SK-N-SH (cell line): ENCODE data around the gene TEKT4. TPM values are rescaled to one million over a fixed set of nuclear protein-coding genes. Genes with fewer than 3 reads are reported as not detected.

ENCODE experiments used
- CTCF ChIA-PET: fragments of 300-600, 350-600 bp; formaldehyde crosslinking; extraction: SDS; loops from one replicate; lab custom pipeline; 2021; lab: Yijun Ruan, JAX
- POLR2A ChIA-PET: fragments of 350-600 bp; sonication (Branson Sonifier 250); formaldehyde crosslinking; extraction: SDS; loops from one replicate; lab custom pipeline; 2020; ENCODE audit warnings: antibody characterized with exemption, inconsistent platforms; lab: Yijun Ruan, JAX
- DNase-seq: peaks from one replicate; pipeline ENCODE4 v3.0.0; 2012
- H2AFZ ChIP-seq: fragments of 200-600 bp; sonication (generic); 2 replicates; pipeline ENCODE4 v1.8.1; 2016; ENCODE audit warnings: antibody characterized with exemption, mild to moderate bottlenecking, low read depth
- H3F3A ChIP-seq: fragments of 200-600 bp; sonication (generic); replicated peaks from 2 replicates; pipeline ENCODE3; 2016; ENCODE audit warnings: antibody characterized with exemption, mild to moderate bottlenecking; ENCODE audit not compliant: insufficient read depth
- H3K27ac ChIP-seq, 2 experiments: fragments of 200-500 bp in 1 of 2; fragments of 200-600 bp in 1 of 2; sonication (Bioruptor generic) in 1 of 2; sonication (generic), shearing (Covaris generic) in 1 of 2; 2 replicates each; pipeline versions ENCODE4 v1.5.1 to v1.6.1; 2014 to 2016; ENCODE audit warnings: low read depth in 2 of 2, inconsistent platforms in 1 of 2, low read length in 1 of 2, mild to moderate bottlenecking in 1 of 2, mixed read lengths in 1 of 2
- H3K27me3 ChIP-seq: fragments of 200-600 bp; sonication (generic), shearing (Covaris generic); 2 replicates; pipeline ENCODE4 v1.6.1; 2016; ENCODE audit warnings: mixed run types; ENCODE audit not compliant: insufficient read depth
- H3K36me3 ChIP-seq, 2 experiments: fragments of 200-500 bp in 1 of 2; fragments of 200-600 bp in 1 of 2; sonication (Bioruptor generic) in 1 of 2; sonication (generic) in 1 of 2; replicated peaks in 1 of 2; 2 replicates each; pipeline versions ENCODE3 to v1.5.1; 2014 to 2016; ENCODE audit warnings: low read length in 1 of 2, mild to moderate bottlenecking in 1 of 2; ENCODE audit not compliant: insufficient read depth in 2 of 2, control insufficient read depth in 1 of 2
- H3K4me1 ChIP-seq, 2 experiments: fragments of 200-500 bp in 1 of 2; fragments of 200-600 bp in 1 of 2; sonication (Bioruptor generic) in 1 of 2; sonication (generic), shearing (Covaris generic) in 1 of 2; 2 replicates each; pipeline versions ENCODE4 v1.5.1 to v1.6.1; 2014 to 2016; ENCODE audit warnings: low read depth in 1 of 2, low read length in 1 of 2, mixed run types in 1 of 2; ENCODE audit not compliant: insufficient read depth in 2 of 2, control insufficient read depth in 1 of 2
- H3K4me2 ChIP-seq: fragments of 200-600 bp; sonication (generic), shearing (Covaris generic); 2 replicates; pipeline ENCODE4 v1.6.1; 2017; ENCODE audit warnings: mixed run types
- H3K4me3 ChIP-seq, 2 experiments: fragments of 200-500 bp in 1 of 2; fragments of 200-600 bp in 1 of 2; sonication (Bioruptor generic) in 1 of 2; sonication (generic), shearing (Covaris generic) in 1 of 2; 2 replicates each; pipeline versions ENCODE4 v1.5.1 to v1.8.1; 2014 to 2016; ENCODE audit warnings: low read depth in 2 of 2, inconsistent platforms in 1 of 2, low read length in 1 of 2, mild to moderate bottlenecking in 1 of 2, mixed read lengths in 1 of 2, moderate library complexity in 1 of 2
- H3K79me2 ChIP-seq: fragments of 200-600 bp; sonication (generic); 2 replicates; pipeline ENCODE4 v1.8.1; 2017; ENCODE audit warnings: mild to moderate bottlenecking; ENCODE audit not compliant: insufficient read depth
- H3K9ac ChIP-seq: fragments of 200-600 bp; sonication (generic); 2 replicates; pipeline ENCODE4 v1.6.1; 2017; ENCODE audit warnings: mixed run types
- H3K9me2 ChIP-seq: fragments of 200-600 bp; sonication (generic); 2 replicates; pipeline ENCODE4 v1.6.1; 2017; ENCODE audit warnings: mixed run types
- H3K9me3 ChIP-seq: fragments of 200-600 bp; sonication (generic); 2 replicates; pipeline ENCODE4 v1.6.1; 2017; ENCODE audit warnings: mixed run types, mild to moderate bottlenecking, moderate library complexity
- H4K20me1 ChIP-seq: fragments of 200-600 bp; sonication (generic); 2 replicates; pipeline ENCODE4 v1.6.1; 2017; ENCODE audit warnings: mild to moderate bottlenecking, mixed run types; ENCODE audit not compliant: insufficient read depth
- CHD2 ChIP-seq: fragments of 150-350 bp; IDR thresholded peaks from 2 replicates; pipeline ENCODE4 v1.6.1; 2018; ENCODE audit warnings: low read length; ENCODE audit not compliant: partially characterized antibody
- CTCF ChIP-seq: fragments of 200-600 bp; sonication (generic); IDR thresholded peaks from 2 replicates; pipeline ENCODE4 v1.6.1; 2017; ENCODE audit warnings: antibody characterized with exemption, mild to moderate bottlenecking, moderate library complexity
- ELF1 ChIP-seq: IDR thresholded peaks from 2 replicates; pipeline ENCODE4 v1.4.0; 2012
- EZH2phosphoT487 ChIP-seq: fragments of 200-600 bp; sonication (generic); IDR thresholded peaks from 2 replicates; pipeline ENCODE4 v1.6.1; 2017; ENCODE audit warnings: low read depth, mixed run types, mild to moderate bottlenecking, antibody characterized with exemption, moderate library complexity, borderline replicate concordance
- FOXJ3 ChIP-seq: sonication (generic); formaldehyde crosslinking; IDR thresholded peaks from 2 replicates; pipeline ENCODE4 v1.5.1; 2020; ENCODE audit warnings: mild to moderate bottlenecking, missing genetic modification reagents
- FOXM1 ChIP-seq: IDR thresholded peaks from 2 replicates; pipeline ENCODE4 v1.4.0; 2012; ENCODE audit warnings: low read depth, mild to moderate bottlenecking
- GATA2 ChIP-seq: sonication (generic); formaldehyde crosslinking; IDR thresholded peaks from 2 replicates; pipeline ENCODE4 v1.5.0; 2020; ENCODE audit warnings: mild to moderate bottlenecking, missing genetic modification reagents
- IRF3 ChIP-seq: fragments of 150-350 bp; IDR thresholded peaks from 2 replicates; pipeline ENCODE4 v1.6.1; 2016; ENCODE audit warnings: mild to moderate bottlenecking, low read depth, low read length
- JUND ChIP-seq: IDR thresholded peaks from 2 replicates; pipeline ENCODE4 v1.4.0; 2012
- MXI1 ChIP-seq: IDR thresholded peaks from 2 replicates; pipeline ENCODE4 v1.6.1; 2012; ENCODE audit warnings: mild to moderate bottlenecking, low read depth, low read length, improper control_type of control experiment
- PBX3 ChIP-seq: IDR thresholded peaks from 2 replicates; pipeline ENCODE4; 2012
- POLR2AphosphoS5 ChIP-seq: IDR thresholded peaks from 2 replicates; pipeline ENCODE4 v1.6.1; 2012; ENCODE audit warnings: low read depth, low read length
- RAD21 ChIP-seq: IDR thresholded peaks from 2 replicates; pipeline ENCODE4 v1.6.1; 2012; ENCODE audit warnings: mild to moderate bottlenecking, low read length
- RXRA ChIP-seq: IDR thresholded peaks from 2 replicates; pipeline ENCODE4 v1.4.0; 2012; ENCODE audit warnings: low read depth, mild to moderate bottlenecking, borderline replicate concordance
- SIN3A ChIP-seq: IDR thresholded peaks from 2 replicates; pipeline ENCODE4 v1.6.1; 2012; ENCODE audit warnings: low read depth, mild to moderate bottlenecking, low read length, moderate library complexity, borderline replicate concordance
- TCF12 ChIP-seq: IDR thresholded peaks from 2 replicates; pipeline ENCODE4 v1.4.0; 2012
- TEAD4 ChIP-seq: IDR thresholded peaks from 2 replicates; pipeline ENCODE4 v1.4.0; 2012; ENCODE audit warnings: mild to moderate bottlenecking, borderline replicate concordance; ENCODE audit not compliant: insufficient read depth
- USF2 ChIP-seq: fragments of 150-350 bp; IDR thresholded peaks from 2 replicates; pipeline ENCODE4 v1.6.1; 2017; ENCODE audit warnings: antibody characterized with exemption, low read length, low read depth, borderline replicate concordance
- YY1 ChIP-seq: IDR thresholded peaks from 2 replicates; pipeline ENCODE4 v1.4.0; 2012; ENCODE audit warnings: low read depth, mild to moderate bottlenecking
- WGBS: methylation state at CpG from one replicate; pipeline ENCODE4 v1.1.6; 2017; ENCODE audit warnings: low lambda C conversion rate; 5-methylcytosine and 5-hydroxymethylcytosine counted together
- polyA plus RNA-seq, 3 experiments: library from polyadenylated mRNA; depleted of rRNA; stranded (reverse); fragments of >200 nt; gene quantifications; 2 replicates each; pipeline ENCODE4 v1.2.3, GENCODE V29; 2012

TEKT4 gene
- polyA plus RNA-seq, 1 of the 3 experiments (the other 2 are of a cell fraction): not detected

GRCh38 chr2:94874277-94874997 lies 3.2 kb downstream of the TEKT4 start:
- Histone ChIP-seq H3K4me3 (peak overlapping the region in 1 of 2 experiments; percentile 43; a peak in 1 of 4 replicates), H3K4me2 (no peak overlapping the region), H3K27me3 (peaks cover 28% of the 10 kb centered on the region; the same call in 1 of the 2 replicates), H2AFZ (no peak overlapping the region), H4K20me1 (no peaks in the 10 kb centered on the region), H3F3A (no peaks in the 10 kb centered on the region), H3K9me2 (no peaks in the 10 kb centered on the region), H3K27ac (no peak overlapping the region), H3K4me1 (no peaks in the 10 kb centered on the region; a peak in 1 of 4 replicates), H3K9ac (no peak overlapping the region), H3K9me3 (no peaks in the 10 kb centered on the region), H3K36me3 (no peaks in the 10 kb centered on the region), H3K79me2 (no peaks in the 10 kb centered on the region)
- TF ChIP-seq EZH2phosphoT487 (no peak), CHD2 (no peak), RAD21 (peak; percentile 41), IRF3 (no peak), CTCF (peak; percentile 76), RXRA (no peak), GATA2 (CRISPR knock-in tag) (no peak), SIN3A (no peak)
- CTCF ChIA-PET: interaction anchor here (0.7 to 1.4 kb wide), 5 partner anchors 9 to 82 kb away, joined by 3 to 4 read pairs (median 3); no protein-coding TSS in a partner anchor
- POLR2A ChIA-PET: no interaction called here
- peak; percentile 89 for DNase-seq
- WGBS: 24% methylated on average over 21 of the region's 53 CpGs

GRCh38 chr2:94875064-94875819 lies 4.0 kb downstream of the TEKT4 start:
- Histone ChIP-seq H4K20me1 (no peaks in the 10 kb centered on the region), H2AFZ (no peak overlapping the region), H3K9ac (no peak overlapping the region), H3K4me2 (no peak overlapping the region), H3K9me2 (no peaks in the 10 kb centered on the region), H3K27me3 (peaks cover 28% of the 10 kb centered on the region; the same call in 1 of the 2 replicates), H3K9me3 (no peaks in the 10 kb centered on the region), H3K27ac (no peak overlapping the region), H3K36me3 (no peaks in the 10 kb centered on the region), H3K4me3 (no peak overlapping the region), H3F3A (no peaks in the 10 kb centered on the region), H3K79me2 (no peaks in the 10 kb centered on the region), H3K4me1 (no peaks in the 10 kb centered on the region; a peak in 1 of 4 replicates)
- POLR2A ChIA-PET: no interaction called here
- peak; percentile 10 for DNase-seq
- CTCF ChIA-PET: interaction anchor here (0.7 to 1.4 kb wide), 5 partner anchors 10 to 82 kb away, joined by 3 read pairs; no protein-coding TSS in a partner anchor
- 28% methylated on average over 7 of the region's 22 CpGs for WGBS
- no peak for TF ChIP-seq JUND
- no peak for TF ChIP-seq RXRA
- TF ChIP-seq TCF12: no peak
- no peak for TF ChIP-seq POLR2AphosphoS5
- TF ChIP-seq TEAD4: no peak
- TF ChIP-seq USF2: no peak
- TF ChIP-seq MXI1: no peak
- TF ChIP-seq YY1: no peak
- TF ChIP-seq RAD21: no peak
- TF ChIP-seq IRF3: no peak
- TF ChIP-seq ELF1: no peak
- no peak for TF ChIP-seq FOXJ3 (CRISPR knock-in tag)
- no peak for TF ChIP-seq PBX3
- no peak for TF ChIP-seq FOXM1
